ENCODE results near the gene DPP6.

DPP6 gene

DNA sequence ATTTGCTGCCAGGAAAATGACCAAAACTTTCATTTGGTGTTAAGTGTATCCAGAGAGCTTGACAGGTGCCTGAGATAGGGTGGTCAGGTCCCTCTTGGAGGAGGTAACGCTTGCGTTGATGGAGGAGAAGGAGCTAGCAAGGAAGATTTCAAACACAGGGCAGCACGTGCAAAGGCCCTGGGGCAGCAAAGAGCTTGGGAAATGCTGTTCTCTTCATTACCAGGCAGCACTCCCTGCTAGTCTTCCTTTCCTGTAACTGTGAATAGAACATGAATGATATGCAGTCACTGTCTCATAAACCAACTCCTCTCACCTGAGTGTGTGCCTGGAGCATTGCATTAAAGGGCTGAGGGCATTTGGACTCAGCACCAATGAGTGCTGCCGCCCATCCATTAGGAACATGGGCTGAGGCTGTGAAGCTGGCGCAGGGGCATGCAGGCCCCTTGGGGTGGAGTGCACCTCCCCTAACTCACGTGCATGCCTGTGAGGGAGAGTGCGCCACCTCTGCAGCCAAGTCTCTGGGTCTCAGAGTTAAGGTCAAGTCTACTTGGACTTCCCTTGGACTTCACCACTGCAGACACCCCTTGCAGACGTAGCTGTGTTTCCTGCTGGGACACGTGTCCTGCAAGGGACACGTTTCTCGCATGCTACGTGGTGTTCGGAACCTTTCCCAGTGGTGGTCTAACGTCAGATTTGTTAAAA, 813.9 kb downstream of the DPP6 start:
- no peak overlapping the region for H3K9ac ChIP-seq (ENCODE audit: low read depth, low read length)
- no peaks in the 10 kb centered on the region for H3K36me3 ChIP-seq (ENCODE audit: insufficient read depth, low read length)
- H3K4me1 ChIP-seq (ENCODE audit: insufficient read depth, low read length): peaks cover 7% of the 10 kb centered on the region; the same call in 1 of the 2 replicates
- no peaks in the 10 kb centered on the region; the same call in 1 of the 2 replicates for H3K9me3 ChIP-seq (ENCODE audit: control insufficient read depth, insufficient read depth, low read length)

DNA sequence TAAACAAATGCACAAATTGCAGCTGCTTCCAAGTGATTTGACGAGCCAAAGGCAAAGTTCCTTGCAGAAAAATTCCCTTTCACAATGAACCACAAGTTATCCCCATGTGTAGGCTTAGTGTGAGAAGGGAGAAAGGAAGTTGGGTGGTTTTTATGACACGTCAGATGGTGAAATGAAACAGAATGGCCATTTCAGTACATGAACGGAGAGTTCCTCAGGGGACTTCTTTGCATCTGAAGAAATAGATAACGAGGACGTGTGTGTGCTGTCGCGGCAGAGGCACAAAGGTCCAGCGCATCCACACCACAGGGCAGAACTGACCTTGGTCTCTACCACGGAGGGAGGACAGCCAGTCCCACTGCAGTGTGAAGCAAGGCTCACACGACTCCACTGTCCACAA, 814.9 kb downstream of the DPP6 start:
- no peaks in the 10 kb centered on the region; the same call in 1 of the 2 replicates for H3K9me3 ChIP-seq (ENCODE audit: control insufficient read depth, insufficient read depth, low read length)
- H3K4me1 ChIP-seq (ENCODE audit: insufficient read depth, low read length): peaks cover 8% of the 10 kb centered on the region; the same call in 1 of the 2 replicates
- H3K9ac ChIP-seq (ENCODE audit: low read depth, low read length): no peak overlapping the region
- H3K36me3 ChIP-seq (ENCODE audit: insufficient read depth, low read length): no peaks in the 10 kb centered on the region

DNA sequence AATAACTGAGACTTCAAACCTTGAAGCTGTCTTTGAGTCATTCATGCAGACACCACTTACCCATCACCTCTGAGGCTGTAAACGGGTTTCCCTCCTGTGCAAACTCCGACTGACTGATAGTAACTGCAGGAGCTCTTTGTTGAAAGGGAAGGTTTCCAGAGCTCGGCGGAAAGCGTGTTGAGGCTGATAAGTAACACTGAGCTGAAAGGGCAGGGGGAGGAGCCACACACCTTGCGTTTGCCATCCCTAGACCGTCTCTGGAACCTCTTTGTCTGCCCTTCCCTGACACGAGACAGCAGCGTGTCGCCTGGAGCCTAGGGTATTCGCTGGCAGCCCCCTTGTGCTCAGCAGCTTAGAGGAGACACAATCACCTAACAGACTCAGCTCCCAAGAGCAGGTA, 816.7 kb downstream of the DPP6 start:
- no peaks in the 10 kb centered on the region; the same call in 1 of the 2 replicates for H3K9me3 ChIP-seq (ENCODE audit: control insufficient read depth, insufficient read depth, low read length)
- H3K9ac ChIP-seq (ENCODE audit: low read depth, low read length): no peak overlapping the region
- H3K36me3 ChIP-seq (ENCODE audit: insufficient read depth, low read length): no peaks in the 10 kb centered on the region
- peaks cover 8% of the 10 kb centered on the region; the same call in 1 of the 2 replicates for H3K4me1 ChIP-seq (ENCODE audit: insufficient read depth, low read length)

DNA sequence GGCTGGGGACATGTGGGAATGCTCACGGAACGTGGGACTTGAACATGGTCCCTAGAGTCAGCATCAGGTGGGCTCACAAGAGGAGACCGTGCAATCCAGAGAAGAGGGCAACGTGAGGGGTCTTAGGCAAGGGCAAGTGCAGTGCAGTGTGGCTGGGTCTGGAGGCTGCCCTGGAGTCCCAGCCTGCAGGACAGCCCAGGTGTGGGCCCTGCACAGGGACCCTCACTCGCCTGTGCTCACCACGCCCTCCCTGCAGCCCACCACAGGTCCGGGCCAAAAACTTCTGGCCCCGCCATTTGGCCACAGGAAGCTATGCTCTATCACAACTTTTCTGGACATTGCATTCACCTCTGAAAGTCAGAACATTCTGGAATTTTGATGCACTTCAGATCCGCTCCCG, 817.2 kb downstream of the DPP6 start:
- H3K9me3 ChIP-seq (ENCODE audit: control insufficient read depth, insufficient read depth, low read length): no peaks in the 10 kb centered on the region; the same call in 1 of the 2 replicates
- H3K4me1 ChIP-seq (ENCODE audit: insufficient read depth, low read length): peaks cover 12% of the 10 kb centered on the region; the same call in 1 of the 2 replicates
- no peaks in the 10 kb centered on the region for H3K36me3 ChIP-seq (ENCODE audit: insufficient read depth, low read length)
- H3K9ac ChIP-seq (ENCODE audit: low read depth, low read length): no peak overlapping the region

DNA sequence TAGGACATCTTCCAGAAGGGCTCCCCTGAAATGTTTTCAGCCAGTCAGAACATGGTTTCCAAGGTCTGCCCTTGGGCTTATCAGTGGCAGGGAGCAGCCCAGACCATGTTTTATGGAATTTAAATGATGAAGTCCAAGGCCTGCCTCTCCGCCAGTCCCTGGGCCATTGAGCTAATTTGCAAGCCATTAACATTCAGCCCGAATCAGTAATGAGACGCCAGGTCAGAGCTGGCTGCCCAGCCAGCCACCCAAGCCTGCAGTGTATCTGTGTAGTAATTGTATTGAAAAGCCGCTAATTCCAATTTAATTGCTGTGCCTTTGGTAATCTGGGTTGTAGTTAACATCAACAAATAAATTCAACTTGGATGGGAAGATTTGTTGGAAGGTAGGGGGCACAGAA, 819.3 kb downstream of the DPP6 start:
- H3K9ac ChIP-seq (ENCODE audit: low read depth, low read length): no peak overlapping the region
- no peaks in the 10 kb centered on the region for H3K36me3 ChIP-seq (ENCODE audit: insufficient read depth, low read length)
- no peaks in the 10 kb centered on the region for H3K9me3 ChIP-seq (ENCODE audit: control insufficient read depth, insufficient read depth, low read length)
- peaks cover 12% of the 10 kb centered on the region; the same call in 1 of the 2 replicates for H3K4me1 ChIP-seq (ENCODE audit: insufficient read depth, low read length)

DNA sequence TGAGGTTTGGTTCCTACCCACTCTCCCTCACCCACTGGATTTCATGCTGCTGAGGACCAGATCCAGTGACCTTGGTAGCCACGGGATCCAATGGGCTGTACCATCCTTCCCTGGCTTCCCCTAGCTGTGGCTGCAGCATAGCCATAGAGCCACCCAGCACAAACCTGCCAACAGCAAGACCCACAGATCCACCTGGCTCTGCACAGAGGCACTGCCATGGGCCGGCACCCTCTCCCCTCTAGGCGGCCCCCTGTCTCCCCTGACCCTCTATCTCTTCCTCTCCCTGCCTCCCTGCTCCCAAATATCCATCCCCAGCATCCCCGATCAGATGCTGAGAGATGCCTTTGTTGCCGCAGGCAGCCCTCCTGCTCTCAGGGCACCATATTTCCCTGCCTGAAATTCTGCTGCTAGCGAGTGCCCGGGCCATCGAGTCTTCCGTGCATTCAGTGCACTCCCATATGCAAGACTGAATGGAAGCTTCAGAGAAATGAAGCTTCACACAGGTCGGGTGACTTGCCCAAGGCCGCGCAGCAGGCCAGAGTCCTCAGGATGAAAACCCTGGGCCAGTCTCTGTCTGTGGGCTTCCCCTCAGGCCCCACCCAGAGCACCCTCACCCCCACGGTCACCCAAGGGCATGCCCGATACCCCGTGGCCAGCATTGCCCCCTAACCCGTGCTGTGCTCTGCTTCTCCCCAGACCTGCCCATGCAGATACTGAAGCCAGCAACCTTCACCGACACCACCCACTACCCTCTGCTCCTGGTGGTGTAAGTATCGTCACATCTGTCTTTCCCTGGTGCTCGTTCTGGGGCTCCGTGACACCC, 819.9 kb downstream of the DPP6 start:
- Histone ChIP-seq H3K9ac (ENCODE audit: low read depth, low read length) (no peak overlapping the region), H3K9me3 (ENCODE audit: control insufficient read depth, insufficient read depth, low read length) (no peaks in the 10 kb centered on the region), H3K4me1 (ENCODE audit: insufficient read depth, low read length) (peaks cover 12% of the 10 kb centered on the region; the same call in 1 of the 2 replicates), H3K36me3 (ENCODE audit: insufficient read depth, low read length) (no peaks in the 10 kb centered on the region)

GRCh38 chr7:154872811-154873499, 820.8 kb downstream of the DPP6 start:
- Histone ChIP-seq H3K4me1 (ENCODE audit: insufficient read depth, low read length) (peaks cover 12% of the 10 kb centered on the region; the same call in 1 of the 2 replicates), H3K36me3 (ENCODE audit: insufficient read depth, low read length) (no peaks in the 10 kb centered on the region), H3K9ac (ENCODE audit: low read depth, low read length) (no peak overlapping the region), H3K9me3 (ENCODE audit: control insufficient read depth, insufficient read depth, low read length) (no peaks in the 10 kb centered on the region)

DNA sequence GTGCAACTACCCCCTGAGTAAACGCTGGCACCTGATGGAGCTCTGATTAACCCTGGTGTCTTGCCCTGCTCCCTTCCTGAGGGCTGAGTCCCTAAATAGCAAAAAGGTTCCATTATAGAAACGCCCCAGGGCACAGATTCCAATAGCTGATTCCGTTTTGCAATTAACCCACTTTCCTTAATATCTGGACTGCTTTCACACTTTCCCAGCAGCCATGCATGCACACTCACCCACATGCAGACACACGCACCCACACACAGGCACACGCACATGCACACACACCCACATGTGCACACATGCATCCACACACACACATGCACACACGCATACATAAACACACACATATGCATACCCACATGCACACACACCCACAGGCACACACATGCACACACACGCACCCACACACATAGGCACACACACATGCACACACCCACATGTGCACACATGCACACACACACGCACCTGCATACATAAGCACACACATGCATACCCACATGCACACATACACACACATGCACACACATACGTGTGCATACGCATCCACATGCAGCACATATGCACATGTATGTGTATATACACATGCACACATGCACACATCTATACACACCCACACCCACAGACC, 821.4 kb downstream of the DPP6 start:
- no peak overlapping the region for H3K9ac ChIP-seq (ENCODE audit: low read depth, low read length)

GRCh38 chr7:154874409-154875113, 822.4 kb downstream of the DPP6 start:
- H3K9me3 ChIP-seq (ENCODE audit: control insufficient read depth, insufficient read depth, low read length): no peaks in the 10 kb centered on the region
- H3K4me1 ChIP-seq (ENCODE audit: insufficient read depth, low read length): peaks cover 8% of the 10 kb centered on the region; the same call in 1 of the 2 replicates
- H3K9ac ChIP-seq (ENCODE audit: low read depth, low read length): no peak overlapping the region
- no peaks in the 10 kb centered on the region for H3K36me3 ChIP-seq (ENCODE audit: insufficient read depth, low read length)

More for the DNA sequence above, 821.4 kb downstream of the DPP6 start:
- no peaks in the 10 kb centered on the region for H3K9me3 ChIP-seq (ENCODE audit: control insufficient read depth, insufficient read depth, low read length)
- peaks cover 12% of the 10 kb centered on the region; the same call in 1 of the 2 replicates for H3K4me1 ChIP-seq (ENCODE audit: insufficient read depth, low read length)
- no peaks in the 10 kb centered on the region for H3K36me3 ChIP-seq (ENCODE audit: insufficient read depth, low read length)

DNA sequence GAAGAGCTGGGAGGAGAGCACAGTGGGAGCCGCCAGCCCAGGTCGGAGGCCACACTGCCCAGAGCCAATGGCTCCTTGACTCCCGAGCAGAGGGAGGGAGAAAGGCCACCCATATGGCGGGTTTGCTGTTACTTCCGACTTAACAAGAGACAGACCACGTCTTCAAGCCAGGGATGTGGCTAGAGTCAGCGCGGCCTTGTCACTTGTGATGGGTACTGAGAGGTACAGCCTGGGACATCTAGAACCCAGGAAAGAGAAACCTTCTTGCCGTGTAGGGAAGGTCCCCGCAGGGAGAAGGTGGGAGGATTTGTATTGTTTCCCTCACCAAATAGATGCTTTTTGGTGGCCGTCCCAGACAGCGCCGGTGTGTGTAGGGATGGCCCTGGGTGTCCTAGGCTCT, 823.1 kb downstream of the DPP6 start:
- H3K4me1 ChIP-seq (ENCODE audit: insufficient read depth, low read length): peaks cover 8% of the 10 kb centered on the region; the same call in 1 of the 2 replicates
- no peaks in the 10 kb centered on the region for H3K36me3 ChIP-seq (ENCODE audit: insufficient read depth, low read length)
- H3K9ac ChIP-seq (ENCODE audit: low read depth, low read length): no peak overlapping the region
- no peaks in the 10 kb centered on the region for H3K9me3 ChIP-seq (ENCODE audit: control insufficient read depth, insufficient read depth, low read length)

- no peaks in the 10 kb centered on the region for H3K36me3 ChIP-seq (ENCODE audit: insufficient read depth, low read length)
- H3K4me1 ChIP-seq (ENCODE audit: insufficient read depth, low read length): peaks cover 4% of the 10 kb centered on the region; the same call in 1 of the 2 replicates
- H3K9me3 ChIP-seq (ENCODE audit: control insufficient read depth, insufficient read depth, low read length): no peaks in the 10 kb centered on the region
These were observed 824.3 kb downstream of the DPP6 start for GRCh38 chr7:154876516-154876915.

DNA sequence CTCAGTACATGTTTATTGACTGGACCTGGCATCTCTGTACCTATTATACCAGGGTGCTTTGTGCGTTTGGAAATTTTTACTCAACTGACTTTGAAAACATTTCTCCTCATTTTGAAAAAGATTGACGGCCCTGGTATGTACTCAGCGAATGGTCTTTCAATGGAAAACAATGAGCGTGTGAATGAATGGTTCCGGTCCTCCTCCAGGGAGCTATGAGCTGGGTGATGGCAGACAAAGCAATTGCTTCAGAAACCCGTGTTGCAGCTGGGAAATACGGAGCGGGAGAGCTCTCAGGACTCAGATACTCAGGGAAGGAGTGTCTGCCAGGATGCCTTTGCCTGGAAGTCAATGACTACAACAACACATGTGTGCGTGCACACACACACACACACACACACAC, 824.8 kb downstream of the DPP6 start:
- Histone ChIP-seq H3K4me1 (ENCODE audit: insufficient read depth, low read length) (peaks cover 4% of the 10 kb centered on the region; the same call in 1 of the 2 replicates), H3K9me3 (ENCODE audit: control insufficient read depth, insufficient read depth, low read length) (no peaks in the 10 kb centered on the region), H3K9ac (ENCODE audit: low read depth, low read length) (no peak overlapping the region), H3K36me3 (ENCODE audit: insufficient read depth, low read length) (no peaks in the 10 kb centered on the region)

More at GRCh38 chr7:154876516-154876915, 824.3 kb downstream of the DPP6 start:
- H3K9ac ChIP-seq (ENCODE audit: low read depth, low read length): no peak overlapping the region

DNA sequence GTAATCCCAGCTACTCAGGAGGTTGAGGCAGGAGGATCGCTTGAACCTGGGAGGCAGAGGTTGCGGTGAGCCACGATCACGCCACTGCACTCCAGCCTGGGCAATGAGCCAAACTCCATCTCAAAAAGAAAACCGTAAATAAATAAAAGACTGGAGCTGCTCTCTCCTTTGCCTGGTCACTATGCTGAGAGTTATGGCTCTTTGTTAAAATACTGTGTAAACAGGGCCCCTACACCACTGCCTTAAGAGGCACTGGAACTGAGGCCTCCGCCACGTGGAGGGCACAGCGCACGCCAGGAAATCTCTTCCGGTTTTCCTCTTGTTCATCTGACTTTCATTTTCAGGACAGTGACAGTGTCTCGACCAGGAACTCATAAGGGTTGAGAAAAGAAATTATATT, 827.4 kb downstream of the DPP6 start:
- H3K9me3 ChIP-seq (ENCODE audit: control insufficient read depth, insufficient read depth, low read length): no peaks in the 10 kb centered on the region
- H3K4me1 ChIP-seq (ENCODE audit: insufficient read depth, low read length): no peaks in the 10 kb centered on the region
- H3K9ac ChIP-seq (ENCODE audit: low read depth, low read length): no peak overlapping the region
- H3K36me3 ChIP-seq (ENCODE audit: insufficient read depth, low read length): no peaks in the 10 kb centered on the region

All from ES-I3 (cell line).